Epithelial cell of esophagus (primary cell): ENCODE measurements around the gene CHAMP1.

ENCODE experiments used
- DNase-seq: peaks from one replicate; pipeline ENCODE4 v3.0.0; 2010; ENCODE audit warnings: low read depth
- H3K4me3 ChIP-seq: 2 replicates; pipeline ENCODE4 v1.5.1; 2011; ENCODE audit warnings: mild to moderate bottlenecking, low read length, control low read depth
- CTCF ChIP-seq: IDR thresholded peaks from 2 replicates; pipeline ENCODE4 v1.5.1; 2011; ENCODE audit warnings: low read depth, mild to moderate bottlenecking, low read length, control low read depth, inconsistent platforms; ENCODE audit not compliant: insufficient read depth; ENCODE audit errors: missing control alignments

CHAMP1 gene

DNA sequence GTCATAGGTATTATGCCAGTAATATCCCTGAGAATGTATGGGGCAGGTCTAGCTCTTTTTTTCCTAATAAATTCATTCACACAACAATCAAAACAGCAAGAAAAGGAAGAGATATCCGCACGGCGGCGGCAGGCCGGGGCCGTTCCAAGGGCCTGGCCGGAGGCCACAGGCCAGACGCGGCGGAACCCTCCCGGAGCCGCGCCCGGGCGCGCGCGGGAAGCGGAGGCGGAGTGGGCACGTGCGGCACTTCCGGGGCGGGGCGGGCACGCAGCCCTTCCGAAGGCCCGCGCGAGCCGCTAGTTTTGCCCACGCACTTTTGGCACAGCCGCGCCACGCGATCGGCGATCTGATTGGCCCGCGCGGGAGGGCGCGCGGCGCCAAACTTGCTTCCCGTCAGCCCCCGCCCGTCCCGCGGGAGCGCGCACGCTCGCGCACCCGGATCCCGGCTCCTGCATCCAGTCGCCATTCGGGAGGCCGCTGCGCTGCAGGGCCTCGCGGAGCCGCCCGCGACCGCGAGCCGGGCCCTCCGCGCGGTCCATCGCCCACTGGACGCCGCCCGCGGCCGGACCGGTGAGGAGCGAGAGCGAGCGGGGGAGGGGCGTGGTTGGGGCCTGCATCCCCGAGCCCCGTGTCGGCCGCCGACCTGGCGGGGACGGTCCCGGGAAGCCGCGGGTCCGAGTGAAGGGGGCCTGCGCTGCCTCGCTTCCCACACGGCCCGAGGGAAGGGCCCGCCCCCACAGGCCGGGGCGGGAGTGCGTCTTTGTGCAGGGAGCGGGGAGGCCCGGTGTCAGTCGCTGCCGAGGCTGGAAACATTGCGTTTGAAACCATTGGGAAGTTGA lies at the start of gene CHAMP1:
Gene CHAMP1 (plus strand): TSS at position 430 of the 839 bp plus-strand sequence. CDS start 9,340 bp downstream, outside the sequence.
- peak within 1 kb of the TSS; percentile 64 for H3K4me3 ChIP-seq
- DNase-seq: peak; percentile 96
- TF ChIP-seq CTCF: no peak

DNA sequence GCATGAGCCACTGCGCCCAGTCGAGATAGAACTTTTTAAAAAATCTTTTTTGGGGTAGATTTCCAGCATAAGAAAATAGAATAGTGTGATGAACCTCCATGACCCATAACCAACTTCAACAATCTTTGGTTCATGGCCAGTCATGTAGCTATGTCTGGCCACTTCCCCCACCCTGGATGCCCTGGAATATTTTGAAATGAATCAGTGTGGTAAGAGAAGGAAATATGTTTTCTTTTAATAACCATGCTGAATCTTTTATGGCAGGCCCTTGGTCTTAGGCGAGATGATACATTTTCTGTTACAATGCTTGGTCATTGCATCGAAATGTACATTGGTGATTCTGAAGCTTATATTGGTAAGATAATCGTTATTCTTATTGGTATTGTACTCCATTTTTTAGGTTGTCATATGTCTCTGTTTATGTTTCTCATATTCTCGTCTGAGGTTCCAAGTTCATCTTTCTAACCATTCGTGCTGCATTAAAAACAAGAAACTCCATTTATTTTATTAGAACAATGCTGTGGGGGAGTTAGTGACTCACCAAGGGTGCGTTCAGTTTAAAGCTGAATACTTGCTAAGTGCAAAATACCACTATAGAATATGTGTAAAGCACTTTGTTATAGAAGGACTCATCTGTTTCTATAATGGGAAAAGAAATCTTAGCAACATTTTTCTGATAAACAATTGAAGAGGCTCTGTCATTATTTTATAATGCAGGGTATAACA lies 49.3 kb upstream of the CHAMP1 start:
- DNase-seq: no peak
- TF ChIP-seq CTCF: no peak
- no peak overlapping the region for H3K4me3 ChIP-seq

DNA sequence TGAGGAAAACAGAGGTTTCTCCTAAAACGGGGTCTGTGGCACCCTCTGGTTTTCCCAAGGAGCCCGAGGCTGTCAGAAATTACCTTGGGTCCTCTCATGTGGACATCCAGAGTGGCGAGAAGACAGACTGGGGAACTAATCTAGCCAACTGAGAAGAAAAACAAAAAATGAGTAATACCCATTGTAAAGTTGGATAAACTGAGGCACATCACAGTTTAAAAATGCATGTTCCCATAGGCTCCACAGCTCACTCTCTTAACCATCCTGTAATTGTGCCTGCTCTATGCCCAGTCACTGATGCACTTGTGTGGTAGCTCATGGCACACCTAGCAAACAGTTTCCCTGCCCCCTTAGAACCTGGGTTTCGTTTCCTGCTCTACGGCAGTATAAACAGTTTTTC lies 48.1 kb upstream of the CHAMP1 start:
- no peak overlapping the region for H3K4me3 ChIP-seq
- no peak for TF ChIP-seq CTCF
- no peak for DNase-seq

GRCh38 chr13:114268344-114269280 lies 45.7 kb upstream of the CHAMP1 start:
- no peak overlapping the region for H3K4me3 ChIP-seq
- TF ChIP-seq CTCF: no peak
- no peak for DNase-seq

- H3K4me3 ChIP-seq: no peak overlapping the region
- no peak for DNase-seq
- TF ChIP-seq CTCF: no peak
Measured at GRCh38 chr13:114269281-114269770, 45.0 kb upstream of the CHAMP1 start.

- DNase-seq: no peak
- no peak for TF ChIP-seq CTCF
- no peak overlapping the region for H3K4me3 ChIP-seq
Measured at GRCh38 chr13:114272977-114273376, 41.3 kb upstream of the CHAMP1 start.
